K562 (cell line): ENCODE results near the gene NEURL4. TPM values are rescaled to one million over a fixed set of nuclear protein-coding genes. Genes with fewer than 3 reads are reported as not detected.
A peak's percentile ranks its signal among the peaks of the same experiment; 100 is the strongest.

Source experiments
- ARID1B ChIP-seq: fragments of 450-650 bp; IDR thresholded peaks from 2 replicates; pipeline ENCODE4 v1.6.1; 2016; ENCODE audit warnings: antibody characterized with exemption, mild to moderate bottlenecking, inconsistent platforms
- ASH1L ChIP-seq: fragments of 450-650 bp; IDR thresholded peaks from 2 replicates; pipeline ENCODE4 v1.6.1; 2018; ENCODE audit warnings: borderline replicate concordance, mild to moderate bottlenecking, low read depth; ENCODE audit not compliant: partially characterized antibody
- BDP1 ChIP-seq: IDR thresholded peaks from 3 replicates; pipeline ENCODE4 v1.6.1; 2011; ENCODE audit not compliant: insufficient read length, insufficient read depth
- BHLHE40 ChIP-seq: IDR thresholded peaks from 2 replicates; pipeline ENCODE4 v1.6.1; 2011; ENCODE audit warnings: low read length, improper control_type of control experiment
- BRF2 ChIP-seq: IDR thresholded peaks from 3 replicates; pipeline ENCODE4 v1.6.1; 2011; ENCODE audit warnings: borderline replicate concordance, mild to moderate bottlenecking; ENCODE audit not compliant: insufficient read length, insufficient read depth
- CBX2 ChIP-seq: fragments of 200-600 bp; sonication (generic); IDR thresholded peaks from one replicate; pipeline ENCODE4 v1.6.1; 2012; ENCODE audit warnings: mild to moderate bottlenecking, low read length, inconsistent platforms; ENCODE audit not compliant: insufficient read depth, poor library complexity, severe bottlenecking
- CBX5 ChIP-seq: IDR thresholded peaks from 2 replicates; pipeline ENCODE4 v1.6.1; 2014; ENCODE audit warnings: low read depth, borderline replicate concordance
- CREBBP ChIP-seq: IDR thresholded peaks from one replicate; pipeline ENCODE4 v1.6.1; 2012; ENCODE audit warnings: low read depth, mild to moderate bottlenecking, control low read depth, inconsistent platforms, low read length
- ETS1 ChIP-seq: conservative IDR thresholded peaks from 2 replicates; pipeline ENCODE4 v1.6.1; 2011; ENCODE audit warnings: low read depth, mild to moderate bottlenecking, low read length; ENCODE audit not compliant: control insufficient read depth
- ETV1 ChIP-seq: fragments of 450-650 bp; conservative IDR thresholded peaks from 2 replicates; pipeline ENCODE4 v1.6.1; 2016; ENCODE audit warnings: missing genetic modification characterization, control low read depth, low read depth, missing compliant biosample characterization
- HDAC3 ChIP-seq: fragments of 450-650 bp; IDR thresholded peaks from 2 replicates; pipeline ENCODE4 v1.6.1; 2018; ENCODE audit warnings: borderline replicate concordance, mild to moderate bottlenecking, moderate library complexity; ENCODE audit not compliant: partially characterized antibody
- L3MBTL2 ChIP-seq: fragments of 450-650 bp; IDR thresholded peaks from 2 replicates; pipeline ENCODE4 v1.6.1; 2016; ENCODE audit warnings: mild to moderate bottlenecking, moderate library complexity
- MEIS2 ChIP-seq: fragments of 450-650 bp; IDR thresholded peaks from 2 replicates; pipeline ENCODE4 v1.6.1; 2014; ENCODE audit warnings: mild to moderate bottlenecking; ENCODE audit not compliant: partially characterized antibody
- NR1H2 ChIP-seq: sonication (generic); formaldehyde crosslinking; IDR thresholded peaks from 2 replicates; pipeline ENCODE4 v1.4.0; 2020; ENCODE audit warnings: mild to moderate bottlenecking, missing genetic modification reagents
- NR4A1 ChIP-seq, 2 experiments: fragments of 250-450 bp in 1 of 2; fragments of 450-650 bp in 1 of 2; sonication (Bioruptor Pico) in 1 of 2; IDR thresholded peaks; 2 replicates each; pipeline versions ENCODE4 v1.4.0 to v1.6.1; 2016 to 2020; ENCODE audit warnings: mild to moderate bottlenecking in 2 of 2, missing compliant biosample characterization in 1 of 2, missing genetic modification characterization in 1 of 2, moderate library complexity in 1 of 2
- RBM17 ChIP-seq: fragments of 200-400 bp; formaldehyde crosslinking; IDR thresholded peaks from 2 replicates; pipeline ENCODE4 v1.6.1; 2017; ENCODE audit warnings: low read depth, mild to moderate bottlenecking, low read length, borderline replicate concordance
- TGIF2 ChIP-seq: sonication (generic); formaldehyde crosslinking; IDR thresholded peaks from 2 replicates; pipeline ENCODE4 v1.8.1; 2022; ENCODE audit warnings: mild to moderate bottlenecking, missing genetic modification reagents, moderate library complexity
- USF2 ChIP-seq: sonication (generic); formaldehyde crosslinking; IDR thresholded peaks from 2 replicates; pipeline ENCODE4 v1.5.0; 2020; ENCODE audit warnings: missing genetic modification reagents
- ZBTB1 ChIP-seq: sonication (generic); formaldehyde crosslinking; IDR thresholded peaks from 2 replicates; pipeline ENCODE4 v1.8.1; 2023; ENCODE audit warnings: missing genetic modification reagents, low read depth, mild to moderate bottlenecking, borderline replicate concordance
- ZNF274 ChIP-seq: IDR thresholded peaks from 2 replicates; pipeline ENCODE4 v1.6.1; 2011; ENCODE audit warnings: low read depth, mild to moderate bottlenecking, low read length, moderate library complexity, borderline replicate concordance
- ZNF347 ChIP-seq: fragments of 450-650 bp; formaldehyde crosslinking; IDR thresholded peaks from 2 replicates; pipeline ENCODE4 v1.4.0; 2020; ENCODE audit warnings: low read depth, mild to moderate bottlenecking, moderate library complexity
- ZNF764 ChIP-seq: fragments of 250-450 bp; sonication (Bioruptor Pico); IDR thresholded peaks from 2 replicates; pipeline ENCODE4 v1.4.0; 2020; ENCODE audit warnings: low read depth, mild to moderate bottlenecking, moderate library complexity
- ZNF77 ChIP-seq: fragments of 250-450 bp; sonication (Bioruptor Pico); IDR thresholded peaks from 2 replicates; pipeline ENCODE4 v1.5.0; 2020
- polyA plus RNA-seq, 8 experiments: library from polyadenylated mRNA; depleted of rRNA in 4 of 8; stranded (reverse) in 5 of 8; unstranded in 3 of 8; fragments of >200 nt; fragmentation: Nextera tagmentation in 2 of 8; fragmentation: Illumina TruSeq in 1 of 8; extraction: Ambion mirVana in 2 of 8; extraction: Trizol in 1 of 8; gene quantifications; 2 replicates each; pipeline versions ENCODE4 v1.2.1 to v1.2.3, GENCODE V29; 2011 to 2014; ENCODE audit warnings: inconsistent platforms in 1 of 8, missing spikeins in 1 of 8
- total RNA-seq, 7 experiments: library from RNA; depleted of rRNA in 6 of 7; stranded (reverse); fragments of >200 nt in 6 of 7; fragmentation: Illumina TruSeq in 2 of 7; extraction: Trizol in 2 of 7; gene quantifications; 2 replicates each; pipeline versions ENCODE4 v1.2.1 to v1.2.3, GENCODE V29; 2011 to 2021; ENCODE audit warnings: low replicate concordance in 1 of 7

Gene NEURL4
- total and polyA plus RNA-seq, 9 of the 15 experiments (the other 6 are each of a cell fraction or from before 2014, with no cell fraction given) = 0.08 to 37.4 (median 11.5) TPM

- TF ChIP-seq BRF2 (no peak), TGIF2 (CRISPR knock-in tag) (no peak), L3MBTL2 (peak; percentile 38), ZBTB1 (CRISPR knock-in tag) (no peak), ZNF764 (CRISPR knock-in tag) (no peak), BHLHE40 (peak; percentile 53), MEIS2 (no peak), CBX2 (no peak), ZNF347 (CRISPR knock-in tag) (no peak), HDAC3 (no peak), RBM17 (no peak), BDP1 (no peak), ASH1L (no peak), CREBBP (no peak), CBX5 (no peak), NR1H2 (CRISPR knock-in tag) (no peak), ARID1B (no peak), ETS1 (no peak), ETV1 (no peak), ZNF274 (no peak), NR4A1 (CRISPR knock-in tag; IDR thresholded peaks at IDR 0.05) (no peak), NR4A1 (tag; IDR thresholded peaks at IDR 0.05) (no peak), USF2 (CRISPR knock-in tag) (no peak), ZNF77 (CRISPR knock-in tag) (no peak)
These were observed 47.8 kb downstream of the NEURL4 start, which contains the start of gene SLC2A4 (continued) for GRCh38 chr17:7281074-7281952.
